ENCODE data around the gene SERTAD4. TPM values are rescaled to one million over a fixed set of nuclear protein-coding genes. Genes with fewer than 3 reads are reported as not detected.

SERTAD4 gene
- total RNA-seq, 1 donor: 2.9 TPM

DNA sequence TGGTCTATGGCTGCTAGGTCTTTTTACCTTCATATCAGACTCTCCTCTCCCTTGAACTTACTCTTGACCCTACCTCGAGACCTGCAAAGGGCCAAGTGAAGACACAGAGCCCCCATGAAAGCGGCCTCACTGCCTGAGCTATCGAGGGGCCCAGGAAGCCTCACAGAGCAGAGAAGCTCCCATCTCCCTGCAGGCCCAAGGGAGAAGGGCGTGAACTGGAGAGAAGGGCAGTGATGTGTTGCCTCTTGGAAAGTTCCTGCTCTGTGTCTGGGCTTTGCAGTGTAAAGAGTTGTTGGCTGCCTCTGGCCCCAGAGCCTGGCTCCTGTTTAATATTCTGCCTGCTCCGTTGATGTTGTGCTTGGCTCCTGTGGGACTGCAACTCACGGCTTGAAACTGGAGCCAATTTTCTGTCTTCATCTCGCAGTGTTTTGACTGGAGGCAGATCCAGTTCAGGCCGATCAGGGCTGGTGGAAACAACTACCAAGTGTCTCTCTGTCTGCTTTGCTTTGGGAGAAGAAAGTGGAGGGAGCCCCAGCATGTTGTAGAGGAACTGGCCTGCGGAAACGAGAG lies 4.3 kb downstream of the SERTAD4 start:
- no peaks in the 10 kb centered on the region for H3K9me3 ChIP-seq (ENCODE audit: low read depth, low read length)
- H3K4me1 ChIP-seq (ENCODE audit: insufficient read depth, low read length): peaks cover 66% of the 10 kb centered on the region
- no peaks in the 10 kb centered on the region for H3K79me2 ChIP-seq (ENCODE audit: insufficient read depth, low read length)
- H3K27me3 ChIP-seq (ENCODE audit: insufficient read depth, low read length): peaks cover 25% of the 10 kb centered on the region
- H3K4me3 ChIP-seq (ENCODE audit: insufficient read depth, low read length): peak overlapping the region; percentile 45
- no peak for TF ChIP-seq CTCF (IDR thresholded peaks at IDR 0.05; ENCODE audit: extremely low read depth, low read depth, low read length)
- H2AFZ ChIP-seq (ENCODE audit: low read length): peak overlapping the region; percentile 8
- no peaks in the 10 kb centered on the region for H4K20me1 ChIP-seq (ENCODE audit: insufficient read depth, low read length)
- peak overlapping the region; percentile 70 for H3K27ac ChIP-seq (ENCODE audit: low read depth, low read length)
- peak overlapping the region; percentile 68 for H3K4me2 ChIP-seq (ENCODE audit: insufficient read depth, low read length)
- H3K36me3 ChIP-seq (ENCODE audit: insufficient read depth, low read length): no peaks in the 10 kb centered on the region
- DNase-seq (ENCODE audit: insufficient read length, low spot score, missing footprints): peak; percentile 88

- peak overlapping the region; percentile 45 for H3K4me3 ChIP-seq (ENCODE audit: insufficient read depth, low read length)
- TF ChIP-seq CTCF (IDR thresholded peaks at IDR 0.05; ENCODE audit: extremely low read depth, low read depth, low read length): no peak
- peak; percentile 64 for DNase-seq (ENCODE audit: insufficient read length, low spot score, missing footprints)
- H2AFZ ChIP-seq (ENCODE audit: low read length): peak overlapping the region; percentile 8
- no peaks in the 10 kb centered on the region for H3K9me3 ChIP-seq (ENCODE audit: low read depth, low read length)
- H3K27me3 ChIP-seq (ENCODE audit: insufficient read depth, low read length): peaks cover 24% of the 10 kb centered on the region
- H3K4me1 ChIP-seq (ENCODE audit: insufficient read depth, low read length): peaks cover 66% of the 10 kb centered on the region
- H3K4me2 ChIP-seq (ENCODE audit: insufficient read depth, low read length): peak overlapping the region; percentile 68
- no peaks in the 10 kb centered on the region for H3K79me2 ChIP-seq (ENCODE audit: insufficient read depth, low read length)
- H4K20me1 ChIP-seq (ENCODE audit: insufficient read depth, low read length): no peaks in the 10 kb centered on the region
- H3K36me3 ChIP-seq (ENCODE audit: insufficient read depth, low read length): no peaks in the 10 kb centered on the region
- peak overlapping the region; percentile 70 for H3K27ac ChIP-seq (ENCODE audit: low read depth, low read length)
Measured at GRCh38 chr1:210237479-210237878, 4.9 kb downstream of the SERTAD4 start.

DNA sequence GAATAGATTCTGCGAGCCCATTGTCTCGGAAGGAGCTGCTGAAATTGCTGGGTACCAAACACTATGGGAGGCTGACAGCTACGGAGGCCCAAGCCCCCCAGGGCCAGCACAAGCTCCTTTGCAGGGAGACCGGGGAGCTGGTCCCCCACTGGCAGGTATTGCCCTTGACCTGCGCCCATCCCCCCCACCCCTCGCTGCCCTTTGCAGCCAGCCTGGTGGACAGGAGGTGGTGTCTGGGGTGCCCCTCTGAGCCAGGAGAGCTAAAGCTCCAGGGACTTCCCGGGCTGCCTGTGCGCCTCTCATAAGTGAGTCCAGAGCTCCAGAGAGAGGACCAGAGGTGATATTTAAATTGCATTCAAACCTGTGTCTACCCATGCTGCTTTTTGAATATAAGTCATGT lies 5.4 kb downstream of the SERTAD4 start:
- Histone ChIP-seq H3K4me3 (ENCODE audit: insufficient read depth, low read length) (peak overlapping the region; percentile 11), H3K9me3 (ENCODE audit: low read depth, low read length) (no peaks in the 10 kb centered on the region), H4K20me1 (ENCODE audit: insufficient read depth, low read length) (no peaks in the 10 kb centered on the region), H3K27ac (ENCODE audit: low read depth, low read length) (no peak overlapping the region), H3K27me3 (ENCODE audit: insufficient read depth, low read length) (peaks cover 28% of the 10 kb centered on the region), H3K36me3 (ENCODE audit: insufficient read depth, low read length) (no peaks in the 10 kb centered on the region), H3K4me1 (ENCODE audit: insufficient read depth, low read length) (peaks cover 65% of the 10 kb centered on the region), H2AFZ (ENCODE audit: low read length) (no peak overlapping the region), H3K79me2 (ENCODE audit: insufficient read depth, low read length) (no peaks in the 10 kb centered on the region), H3K4me2 (ENCODE audit: insufficient read depth, low read length) (peak overlapping the region; percentile 68)
- no peak for TF ChIP-seq CTCF (IDR thresholded peaks at IDR 0.05; ENCODE audit: extremely low read depth, low read depth, low read length)
- DNase-seq (ENCODE audit: insufficient read length, low spot score, missing footprints): peak; percentile 54

DNA sequence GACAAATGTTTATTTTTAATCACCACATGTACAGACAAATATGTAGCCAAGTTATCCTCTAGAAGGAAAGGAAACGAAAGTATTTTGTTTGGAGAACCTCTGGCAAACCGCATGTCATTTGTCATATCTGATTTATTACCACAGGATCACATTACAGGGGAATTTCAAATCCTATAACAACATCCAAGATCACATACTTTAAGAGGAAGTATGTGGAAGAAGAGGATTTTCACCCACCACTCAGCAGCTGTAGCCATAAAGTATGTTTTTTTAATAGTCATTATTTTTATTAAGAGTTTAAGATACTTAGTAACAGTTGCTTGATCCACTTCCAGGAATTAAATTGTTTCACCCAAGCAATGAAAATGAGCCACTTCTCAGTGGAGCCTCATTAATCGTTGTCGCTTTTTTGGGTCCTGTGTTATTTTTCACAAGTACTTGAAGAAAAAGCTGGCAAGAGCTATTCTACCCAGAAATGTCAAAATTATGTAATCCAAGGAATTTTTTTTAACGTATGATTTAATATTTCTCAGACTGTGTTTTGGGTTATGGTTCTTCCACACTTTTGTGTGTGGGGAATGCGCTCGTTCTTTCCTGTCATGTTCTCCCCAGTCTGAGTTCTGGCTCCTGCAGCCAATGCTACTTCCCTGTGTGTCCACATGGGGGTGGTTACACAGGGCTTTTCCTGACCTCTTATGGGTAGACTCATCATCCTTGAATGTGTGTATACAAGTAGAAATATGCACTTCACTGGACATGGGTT lies 6.9 kb downstream of the SERTAD4 start:
- H3K4me3 ChIP-seq (ENCODE audit: insufficient read depth, low read length): no peak overlapping the region
- H3K27me3 ChIP-seq (ENCODE audit: insufficient read depth, low read length): peaks cover 25% of the 10 kb centered on the region
- DNase-seq (ENCODE audit: insufficient read length, low spot score, missing footprints): peak; percentile 71
- peaks cover 57% of the 10 kb centered on the region for H3K4me1 ChIP-seq (ENCODE audit: insufficient read depth, low read length)
- H3K36me3 ChIP-seq (ENCODE audit: insufficient read depth, low read length): no peaks in the 10 kb centered on the region
- no peaks in the 10 kb centered on the region for H3K79me2 ChIP-seq (ENCODE audit: insufficient read depth, low read length)
- no peaks in the 10 kb centered on the region for H4K20me1 ChIP-seq (ENCODE audit: insufficient read depth, low read length)
- H3K9me3 ChIP-seq (ENCODE audit: low read depth, low read length): no peaks in the 10 kb centered on the region
- no peak overlapping the region for H2AFZ ChIP-seq (ENCODE audit: low read length)
- TF ChIP-seq CTCF (IDR thresholded peaks at IDR 0.05; ENCODE audit: extremely low read depth, low read depth, low read length): peak; percentile 70
- peak overlapping the region; percentile 43 for H3K4me2 ChIP-seq (ENCODE audit: insufficient read depth, low read length)
- peak overlapping the region; percentile 64 for H3K27ac ChIP-seq (ENCODE audit: low read depth, low read length)

All from osteoblast (primary cell).